CD4-positive, alpha-beta T cell treated with Interleukin-6 for 4 hours (primary cell): ENCODE results near the gene IGSF10.

Experiments used
- DNase-seq: peaks from one replicate; pipeline ENCODE4 v3.0.0-alpha.2; 2020; ENCODE audit warnings: mixed read lengths

The IGSF10 gene

GRCh38 chr3:151421938-151422337 is 38.9 kb downstream of the IGSF10 start:
- DNase-seq: no peak

- DNase-seq: no peak
Measured at GRCh38 chr3:151419806-151420205, 41.1 kb downstream of the IGSF10 start.

DNA sequence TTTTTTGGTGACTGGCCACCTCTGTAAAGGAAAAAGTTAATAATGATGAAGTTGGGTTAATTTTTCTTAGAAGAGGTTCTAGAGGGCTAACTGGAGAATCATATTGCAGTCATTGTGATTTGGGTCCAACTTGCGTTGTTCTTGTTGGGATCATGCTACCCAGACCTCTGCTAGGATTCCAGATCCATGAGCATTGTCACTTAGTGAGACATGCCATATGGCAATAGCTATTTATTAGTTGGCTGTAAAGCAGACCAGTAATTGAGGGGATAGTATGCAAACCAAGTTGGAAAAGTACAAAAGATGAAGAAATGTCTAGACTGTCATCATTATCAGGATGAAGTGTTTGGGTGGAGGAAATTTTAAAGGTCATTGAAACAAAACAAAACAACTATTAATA is 45.6 kb downstream of the IGSF10 start:
- DNase-seq: no peak

- DNase-seq: no peak
Measured at GRCh38 chr3:151412989-151413388, 47.9 kb downstream of the IGSF10 start.
